HG02610 (cell line): ENCODE data around the gene SLC35E2B.
A peak's percentile ranks its signal among the peaks of the same experiment; 100 is the strongest.
"Not testable (repeated sequence)": the region's sequence is repeated elsewhere in the genome, so short reads cannot be mapped to it uniquely, and the experiment has no call there.

Source experiments
- ATAC-seq: cut with Tn5 transposase; IDR thresholded peaks from one replicate; pipeline ENCODE4 v1.9.1; 2021; ENCODE audit warnings: mild to moderate bottlenecking, moderate library complexity; ENCODE audit not compliant: unreplicated experiment

SLC35E2B gene

GRCh38 chr1:1677718-1678580, 14.6 kb downstream of the SLC35E2B start:
- peak; percentile 66 for ATAC-seq

- not testable (repeated sequence) for ATAC-seq
Measured at GRCh38 chr1:1676087-1676486, 16.5 kb downstream of the SLC35E2B start.

- ATAC-seq, result not testable (repeated sequence)
Measured at GRCh38 chr1:1675218-1675617, 17.4 kb downstream of the SLC35E2B start.

GRCh38 chr1:1674806-1675205, 17.8 kb downstream of the SLC35E2B start:
- not testable (repeated sequence) for ATAC-seq

GRCh38 chr1:1672181-1672965, 20.2 kb downstream of the SLC35E2B start:
- ATAC-seq, result no peak

- no peak for ATAC-seq
Measured at GRCh38 chr1:1671365-1672119, 21.1 kb downstream of the SLC35E2B start.

- no peak for ATAC-seq
Measured at GRCh38 chr1:1670866-1671265, 21.7 kb downstream of the SLC35E2B start.

GRCh38 chr1:1669468-1670440, 22.8 kb downstream of the SLC35E2B start:
- no peak for ATAC-seq

GRCh38 chr1:1666526-1666925, 26.1 kb downstream of the SLC35E2B start:
- no peak for ATAC-seq

GRCh38 chr1:1665815-1666251, 26.8 kb downstream of the SLC35E2B start:
- no peak for ATAC-seq

- no peak for ATAC-seq
Measured at GRCh38 chr1:1664941-1665814, 27.4 kb downstream of the SLC35E2B start.

- not testable (repeated sequence) for ATAC-seq
Measured at GRCh38 chr1:1664318-1664717, 28.3 kb downstream of the SLC35E2B start.

- ATAC-seq, result not testable (repeated sequence)
Measured at GRCh38 chr1:1662830-1663560, 29.6 kb downstream of the SLC35E2B start.

- not testable (repeated sequence) for ATAC-seq
Measured at GRCh38 chr1:1662392-1662791, 30.2 kb downstream of the SLC35E2B start.

GRCh38 chr1:1658583-1659549, 33.7 kb downstream of the SLC35E2B start, which contains the start of gene CDK11B:
Gene CDK11B, minus strand, starts transcription at chr1:1659004. Its CDS starts 1,519 bp downstream, at chr1:1657485.
- ATAC-seq, result peak; percentile 76

GRCh38 chr1:1648265-1648664, 44.3 kb downstream of the SLC35E2B start:
- ATAC-seq, result not testable (repeated sequence)
